AG04449 (cell line): ENCODE measurements around the gene KDR.

Experiments
- CTCF ChIA-PET: fragments of 350-600 bp; formaldehyde crosslinking; extraction: SDS; loops from one replicate; lab custom pipeline; 2021; ENCODE audit warnings: antibody characterized with exemption; lab: Yijun Ruan, JAX
- POLR2A ChIA-PET: fragments of 400-600, 350-600 bp; formaldehyde crosslinking; extraction: SDS; loops from one replicate; lab custom pipeline; 2020; ENCODE audit warnings: antibody characterized with exemption, inconsistent platforms; lab: Yijun Ruan, JAX
- DNase-seq: peaks from one replicate; pipeline ENCODE4 v3.0.0-alpha.2; 2010; ENCODE audit warnings: low read depth, low spot score
- H3K4me3 ChIP-seq: 2 replicates; pipeline ENCODE4 v1.5.1; 2011; ENCODE audit warnings: low read depth, mild to moderate bottlenecking, control low read depth, low read length
- CTCF ChIP-seq: IDR thresholded peaks from one replicate; pipeline ENCODE4 v1.5.1; 2011; ENCODE audit warnings: mild to moderate bottlenecking, moderate library complexity, low read length, control low read depth, inconsistent platforms; ENCODE audit not compliant: insufficient read depth; ENCODE audit errors: missing control alignments

Gene KDR

GRCh38 chr4:55118397-55118796, 7.0 kb downstream of the KDR start:
- POLR2A ChIA-PET: no interaction called here
- no peak for TF ChIP-seq CTCF
- CTCF ChIA-PET: no interaction called here
- no peak for DNase-seq
- H3K4me3 ChIP-seq: no peak overlapping the region

- DNase-seq: no peak
- H3K4me3 ChIP-seq: no peak overlapping the region
- TF ChIP-seq CTCF: no peak
- POLR2A ChIA-PET: no interaction called here
- CTCF ChIA-PET: no interaction called here
Observed at GRCh38 chr4:55117511-55117910, 7.9 kb downstream of the KDR start.

GRCh38 chr4:55116450-55116849, 8.9 kb downstream of the KDR start:
- POLR2A ChIA-PET: no interaction called here
- no peak for DNase-seq

GRCh38 chr4:55111601-55112000, 13.8 kb downstream of the KDR start:
- TF ChIP-seq CTCF: no peak
- H3K4me3 ChIP-seq: no peak overlapping the region
- no peak for DNase-seq
- ChIA-PET POLR2A (no interaction called here), CTCF (no interaction called here)

More at GRCh38 chr4:55116450-55116849, 8.9 kb downstream of the KDR start:
- CTCF ChIA-PET: no interaction called here
- H3K4me3 ChIP-seq: no peak overlapping the region
- TF ChIP-seq CTCF: no peak

GRCh38 chr4:55110131-55110530, 15.3 kb downstream of the KDR start:
- no peak for DNase-seq
- ChIA-PET CTCF (no interaction called here), POLR2A (no interaction called here)
- no peak overlapping the region for H3K4me3 ChIP-seq
- TF ChIP-seq CTCF: no peak

- TF ChIP-seq CTCF: no peak
- H3K4me3 ChIP-seq: no peak overlapping the region
- CTCF ChIA-PET: no interaction called here
- POLR2A ChIA-PET: no interaction called here
- no peak for DNase-seq
Observed at GRCh38 chr4:55107054-55107453, 18.3 kb downstream of the KDR start.
